ENCODE data around the gene HRH2.

HRH2 gene

DNA sequence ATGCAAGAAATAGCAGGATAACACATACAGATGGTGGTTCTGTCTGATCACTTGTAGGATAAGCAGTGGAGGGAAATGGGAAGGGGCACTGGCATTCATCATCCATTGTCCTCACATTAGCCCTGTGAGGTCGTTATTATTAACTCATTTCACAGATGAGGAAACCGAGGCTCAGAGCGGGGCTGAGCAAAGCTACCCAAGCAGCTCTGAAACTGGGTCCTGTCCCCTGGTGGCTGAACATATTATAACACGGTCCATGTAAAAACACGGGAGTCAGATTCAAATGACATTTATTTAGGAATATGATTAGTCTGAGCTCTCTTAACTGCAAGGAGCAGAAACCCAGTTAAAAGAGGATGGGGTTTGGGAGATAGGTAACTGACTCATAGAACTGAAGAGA, 43.1 kb downstream of the HRH2 start:
- no peaks in the 10 kb centered on the region for H3K36me3 ChIP-seq (ENCODE audit: insufficient read depth)
- H3K9ac ChIP-seq = no peak overlapping the region
- H3K27ac ChIP-seq = no peak overlapping the region
- TF ChIP-seq, protein P1, sequence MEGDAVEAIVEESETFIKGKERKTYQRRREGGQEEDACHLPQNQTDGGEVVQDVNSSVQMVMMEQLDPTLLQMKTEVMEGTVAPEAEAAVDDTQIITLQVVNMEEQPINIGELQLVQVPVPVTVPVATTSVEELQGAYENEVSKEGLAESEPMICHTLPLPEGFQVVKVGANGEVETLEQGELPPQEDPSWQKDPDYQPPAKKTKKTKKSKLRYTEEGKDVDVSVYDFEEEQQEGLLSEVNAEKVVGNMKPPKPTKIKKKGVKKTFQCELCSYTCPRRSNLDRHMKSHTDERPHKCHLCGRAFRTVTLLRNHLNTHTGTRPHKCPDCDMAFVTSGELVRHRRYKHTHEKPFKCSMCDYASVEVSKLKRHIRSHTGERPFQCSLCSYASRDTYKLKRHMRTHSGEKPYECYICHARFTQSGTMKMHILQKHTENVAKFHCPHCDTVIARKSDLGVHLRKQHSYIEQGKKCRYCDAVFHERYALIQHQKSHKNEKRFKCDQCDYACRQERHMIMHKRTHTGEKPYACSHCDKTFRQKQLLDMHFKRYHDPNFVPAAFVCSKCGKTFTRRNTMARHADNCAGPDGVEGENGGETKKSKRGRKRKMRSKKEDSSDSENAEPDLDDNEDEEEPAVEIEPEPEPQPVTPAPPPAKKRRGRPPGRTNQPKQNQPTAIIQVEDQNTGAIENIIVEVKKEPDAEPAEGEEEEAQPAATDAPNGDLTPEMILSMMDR (conservative IDR thresholded peaks at IDR 0.05; ENCODE audit: low read depth, low read length) = peak; percentile 23; the same call in 1 of the 2 replicates
- no peak overlapping the region for H2AFZ ChIP-seq (ENCODE audit: low read depth)
- H3K79me2 ChIP-seq (ENCODE audit: insufficient read depth, low read depth) = no peaks in the 10 kb centered on the region
- no peak overlapping the region for H3K4me2 ChIP-seq
- H3K4me3 ChIP-seq (IDR thresholded peaks at IDR 0.05; ENCODE audit: insufficient read depth, low read depth, low read length) = no peak overlapping the region
- H4K20me1 ChIP-seq (ENCODE audit: insufficient read depth) = no peaks in the 10 kb centered on the region
- H3K4me1 ChIP-seq (ENCODE audit: low read depth, poor library complexity, severe bottlenecking) = no peaks in the 10 kb centered on the region
- H3K27me3 ChIP-seq (ENCODE audit: insufficient read depth, low read depth) = no peaks in the 10 kb centered on the region

DNA sequence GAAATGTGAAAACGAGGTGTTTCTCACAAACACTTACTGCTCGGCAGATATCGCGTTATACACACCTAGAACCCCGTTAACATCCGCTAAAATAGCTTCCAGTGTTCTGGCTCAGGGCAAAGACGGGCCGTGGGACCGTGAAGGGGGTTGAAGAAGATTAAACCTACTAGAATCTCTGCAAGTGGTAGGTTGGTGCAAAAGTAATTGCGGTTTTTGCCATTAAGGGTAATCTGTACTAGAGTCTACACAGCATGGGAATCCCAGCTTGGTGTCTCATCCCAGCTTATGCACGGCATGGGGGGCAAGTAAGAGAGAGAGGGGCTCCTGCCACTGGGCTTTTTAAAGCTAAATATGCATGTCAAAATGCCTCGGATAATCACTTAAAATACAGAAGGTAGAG, 43.9 kb downstream of the HRH2 start:
- no peaks in the 10 kb centered on the region for H3K4me1 ChIP-seq (ENCODE audit: low read depth, poor library complexity, severe bottlenecking)

GRCh38 chr5:175706499-175706898, 48.6 kb downstream of the HRH2 start:
- H2AFZ ChIP-seq (ENCODE audit: low read depth) = no peak overlapping the region
- no peak overlapping the region for H3K9ac ChIP-seq
- H3K27me3 ChIP-seq (ENCODE audit: insufficient read depth, low read depth) = no peaks in the 10 kb centered on the region
- no peak overlapping the region for H3K27ac ChIP-seq
- H4K20me1 ChIP-seq (ENCODE audit: insufficient read depth) = no peaks in the 10 kb centered on the region
- H3K79me2 ChIP-seq (ENCODE audit: insufficient read depth, low read depth) = no peaks in the 10 kb centered on the region
- TF ChIP-seq, protein P1 (conservative IDR thresholded peaks at IDR 0.05; ENCODE audit: low read depth, low read length) = no peak
- H3K4me2 ChIP-seq = no peak overlapping the region
- no peaks in the 10 kb centered on the region for H3K4me1 ChIP-seq (ENCODE audit: low read depth, poor library complexity, severe bottlenecking)
- H3K4me3 ChIP-seq (IDR thresholded peaks at IDR 0.05; ENCODE audit: insufficient read depth, low read depth, low read length) = no peak overlapping the region
- H3K36me3 ChIP-seq (ENCODE audit: insufficient read depth) = no peaks in the 10 kb centered on the region

More for the DNA sequence above, 43.9 kb downstream of the HRH2 start:
- H3K4me2 ChIP-seq = no peak overlapping the region
- H3K27me3 ChIP-seq (ENCODE audit: insufficient read depth, low read depth) = no peaks in the 10 kb centered on the region
- no peak overlapping the region for H3K4me3 ChIP-seq (IDR thresholded peaks at IDR 0.05; ENCODE audit: insufficient read depth, low read depth, low read length)
- no peaks in the 10 kb centered on the region for H4K20me1 ChIP-seq (ENCODE audit: insufficient read depth)
- no peak overlapping the region for H3K27ac ChIP-seq
- no peaks in the 10 kb centered on the region for H3K79me2 ChIP-seq (ENCODE audit: insufficient read depth, low read depth)
- no peaks in the 10 kb centered on the region for H3K36me3 ChIP-seq (ENCODE audit: insufficient read depth)
- no peak overlapping the region for H2AFZ ChIP-seq (ENCODE audit: low read depth)
- H3K9ac ChIP-seq = no peak overlapping the region
- TF ChIP-seq, protein P1 (conservative IDR thresholded peaks at IDR 0.05; ENCODE audit: low read depth, low read length) = no peak

- H3K4me3 ChIP-seq (IDR thresholded peaks at IDR 0.05; ENCODE audit: insufficient read depth, low read depth, low read length) = no peak overlapping the region
- no peaks in the 10 kb centered on the region for H3K27me3 ChIP-seq (ENCODE audit: insufficient read depth, low read depth)
- H3K4me1 ChIP-seq (ENCODE audit: low read depth, poor library complexity, severe bottlenecking) = no peaks in the 10 kb centered on the region
- H3K79me2 ChIP-seq (ENCODE audit: insufficient read depth, low read depth) = no peaks in the 10 kb centered on the region
- TF ChIP-seq, protein P1 (conservative IDR thresholded peaks at IDR 0.05; ENCODE audit: low read depth, low read length) = no peak
- no peaks in the 10 kb centered on the region for H4K20me1 ChIP-seq (ENCODE audit: insufficient read depth)
- H3K4me2 ChIP-seq = no peak overlapping the region
- H2AFZ ChIP-seq (ENCODE audit: low read depth) = no peak overlapping the region
- H3K36me3 ChIP-seq (ENCODE audit: insufficient read depth) = no peaks in the 10 kb centered on the region
- H3K27ac ChIP-seq = no peak overlapping the region
- no peak overlapping the region for H3K9ac ChIP-seq
Measured at GRCh38 chr5:175707751-175708375, 50.0 kb downstream of the HRH2 start.
